Liver (tissue), 3 donors: ENCODE results near the gene IDH3B.

Experiments used
- CTCF ChIP-seq: fragments of 150-350 bp; IDR thresholded peaks from 2 replicates; pipeline ENCODE4 v1.5.1; 2017; ENCODE audit warnings: improper control_type of control experiment, low read depth, low read length; ENCODE audit not compliant: missing input control
- FOXA1 ChIP-seq: IDR thresholded peaks from 2 replicates; pipeline ENCODE4 v1.6.1; 2016; ENCODE audit warnings: antibody characterized with exemption
- FOXA2 ChIP-seq: IDR thresholded peaks from 2 replicates; pipeline ENCODE4 v1.6.1; 2016; ENCODE audit warnings: antibody characterized with exemption
- JUND ChIP-seq, 2 donors: IDR thresholded peaks; 2 replicates each; pipeline ENCODE4 v1.6.1; 2016; ENCODE audit warnings: antibody characterized with exemption in 2 of 2
- RAD21 ChIP-seq, 2 donors: IDR thresholded peaks; 2 replicates each; pipeline ENCODE4 v1.6.1; 2016; ENCODE audit warnings: antibody characterized with exemption in 2 of 2, mild to moderate bottlenecking in 2 of 2
- REST ChIP-seq: IDR thresholded peaks from 2 replicates; pipeline ENCODE4 v1.6.1; 2016; ENCODE audit warnings: antibody characterized with exemption, mild to moderate bottlenecking
- TAF1 ChIP-seq: conservative IDR thresholded peaks from 2 replicates; pipeline ENCODE4 v1.6.1; 2016; ENCODE audit warnings: antibody characterized with exemption, mild to moderate bottlenecking
- YY1 ChIP-seq: IDR thresholded peaks from 2 replicates; pipeline ENCODE4 v1.6.1; 2016; ENCODE audit warnings: antibody characterized with exemption, mild to moderate bottlenecking
- donor health status: healthy.
- donor health status: healthy.

GRCh38 chr20:2651772-2652723 lies 12.0 kb downstream of the IDH3B start, which contains the start of gene NOP56:
- TF ChIP-seq CTCF (no peak), RAD21 (IDR thresholded peaks at IDR 0.05) (no peak), REST (no peak), YY1 (peak; percentile 21), TAF1 (peak; percentile 46), FOXA1 (no peak), FOXA2 (no peak), JUND (IDR thresholded peaks at IDR 0.05) (no peak)
